ENCODE results near the gene ST6GAL1. TPM values are rescaled to one million over a fixed set of nuclear protein-coding genes. Genes with fewer than 3 reads are reported as not detected.

The ST6GAL1 gene
- total and polyA plus RNA-seq, 2 of the 4 experiments (the other 2 are of a cell fraction), result 1.4 to 2.9 TPM

DNA sequence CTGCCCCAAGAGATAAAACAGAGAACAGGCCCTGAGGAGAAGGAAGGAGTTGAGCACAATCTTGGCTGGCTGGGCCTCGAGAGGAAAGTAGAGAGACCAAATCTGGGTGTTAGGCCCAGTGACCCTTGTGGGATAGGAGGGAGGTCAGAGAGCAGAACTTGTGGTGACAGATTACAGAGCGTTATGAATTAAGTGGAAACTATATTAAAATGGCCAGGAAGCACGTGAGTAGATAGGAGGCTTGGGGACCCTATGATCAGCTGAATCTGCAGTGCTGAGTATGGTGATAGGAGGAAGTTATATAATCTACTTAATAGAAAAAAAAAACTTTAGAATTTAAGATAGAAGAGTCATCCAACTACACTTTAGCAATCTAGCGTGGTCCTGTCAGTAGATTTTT lies 30.0 kb downstream of the ST6GAL1 start:
- Histone ChIP-seq H3K23ac (ENCODE audit: low read depth, low read length) (no peak overlapping the region), H4K5ac (ENCODE audit: low read depth, low read length) (no peak overlapping the region), H3K56ac (ENCODE audit: extremely low read depth, insufficient read depth, low read length) (no peak overlapping the region), H4K8ac (ENCODE audit: low read depth in 2 of 2, low read length in 2 of 2) (no peak overlapping the region), H3K4me1 (ENCODE audit: control insufficient read depth, insufficient read depth, low read length) (peaks cover 2% of the 10 kb centered on the region; the same call in 1 of the 2 replicates), H3K14ac (replicated peaks; ENCODE audit: low read depth, low read length) (no peak overlapping the region), H2BK20ac (ENCODE audit: low read depth, low read length) (no peak overlapping the region), H2AK5ac (ENCODE audit: low read depth, low read length) (no peak overlapping the region), H3K27ac (ENCODE audit: insufficient read depth, low read length) (no peak overlapping the region), H3K4me3 (ENCODE audit: insufficient read depth, low read depth, low read length) (no peak overlapping the region), H3K9me1 (ENCODE audit: insufficient read depth, low read length) (no peaks in the 10 kb centered on the region), H3K9ac (ENCODE audit: low read depth, low read length) (no peak overlapping the region), H3K4me2 (ENCODE audit: low read depth, low read length) (no peak overlapping the region), H2BK5ac (ENCODE audit: low read depth, low read length, poor library complexity, severe bottlenecking) (no peak overlapping the region), H3K27me3 (ENCODE audit: control insufficient read depth, insufficient read depth, low read length) (no peaks in the 10 kb centered on the region; the same call in 1 of the 2 replicates), H4K91ac (ENCODE audit: insufficient read depth, low read depth, low read length) (no peak overlapping the region), H4K20me1 (ENCODE audit: insufficient read depth, low read length) (no peaks in the 10 kb centered on the region), H3K9me3 (ENCODE audit: control insufficient read depth, insufficient read depth, low read length) (no peaks in the 10 kb centered on the region), H2AK9ac (replicated peaks; ENCODE audit: low read depth, low read length, poor library complexity) (no peak overlapping the region), H3K4ac (ENCODE audit: low read depth, low read length) (no peak overlapping the region), H3K79me1 (ENCODE audit: low read depth in 1 of 2, low read length in 2 of 2) (no peaks in the 10 kb centered on the region), H2AFZ (replicated peaks; ENCODE audit: low read length, poor library complexity) (no peak overlapping the region), H3K18ac (ENCODE audit: low read depth, low read length) (no peak overlapping the region), H3K36me3 (ENCODE audit: control insufficient read depth, insufficient read depth, low read length) (no peaks in the 10 kb centered on the region), H2BK120ac (ENCODE audit: low read depth, low read length) (no peak overlapping the region), H2BK15ac (ENCODE audit: low read depth, low read length) (no peak overlapping the region)
- dilution Hi-C loops (cut with HindIII; ENCODE audit: low sequenced_read_pairs, unreplicated experiment) (no loop called here), in situ Hi-C loops (cut with MboI; ENCODE audit: low sequenced_read_pairs) (no loop called here), intact Hi-C loops (cut with micrococcal nuclease) (no loop called here)
- WGBS, 2 experiments (ENCODE audit: extremely low coverage in 2 of 2, insufficient read length in 1 of 2), result no CpG with 5 or more reads among the region's 4 CpGs
- ATAC-seq (ENCODE audit: low read depth), result no peak
- POLR2A ChIA-PET (ENCODE audit: unreplicated experiment), result no interaction called here
- CTCF ChIA-PET, result no interaction called here
- no TSS peak for BruUV-seq (replicated peaks)
- DNase-seq, result no peak
- no peak for TF ChIP-seq RFX5 (IDR thresholded peaks at IDR 0.05; ENCODE audit: low read depth, low read length)
